ENCODE results near the gene NCAM1.

The NCAM1 gene

GRCh38 chr11:113260541-113260940, 299.3 kb downstream of the NCAM1 start:
- no peak for DNase-seq

- no peak for DNase-seq
Measured at GRCh38 chr11:113261709-113262475, 300.7 kb downstream of the NCAM1 start.

- DNase-seq, result no peak
Measured at GRCh38 chr11:113262594-113262993, 301.4 kb downstream of the NCAM1 start.

- no peak for DNase-seq
Measured at GRCh38 chr11:113263458-113264259, 302.4 kb downstream of the NCAM1 start.

- DNase-seq, result no peak
Measured at GRCh38 chr11:113265362-113265761, 304.1 kb downstream of the NCAM1 start.

GRCh38 chr11:113267493-113267892, 306.3 kb downstream of the NCAM1 start:
- no peak for DNase-seq

- DNase-seq, result no peak
Measured at GRCh38 chr11:113269096-113269495, 307.9 kb downstream of the NCAM1 start.

- no peak for DNase-seq
Measured at GRCh38 chr11:113269636-113270035, 308.4 kb downstream of the NCAM1 start.

- DNase-seq, result no peak
Measured at GRCh38 chr11:113270080-113270479, 308.9 kb downstream of the NCAM1 start.

- DNase-seq, result no peak
Measured at GRCh38 chr11:113271551-113272245, 310.5 kb downstream of the NCAM1 start.

- DNase-seq, result no peak
Measured at GRCh38 chr11:113272281-113272680, 311.1 kb downstream of the NCAM1 start.

- DNase-seq, result no peak
Measured at GRCh38 chr11:113272927-113273615, 311.9 kb downstream of the NCAM1 start.

- DNase-seq, result no peak
Measured at GRCh38 chr11:113273720-113274119, 312.5 kb downstream of the NCAM1 start.

- no peak for DNase-seq
Measured at GRCh38 chr11:113274713-113275582, 313.7 kb downstream of the NCAM1 start.

GRCh38 chr11:113275602-113276001, 314.4 kb downstream of the NCAM1 start:
- DNase-seq, result no peak

GRCh38 chr11:113276466-113276865, 315.2 kb downstream of the NCAM1 start:
- DNase-seq, result no peak

GRCh38 chr11:113277907-113278306, 316.7 kb downstream of the NCAM1 start:
- DNase-seq, result no peak

- DNase-seq, result no peak
Measured at GRCh38 chr11:113278481-113278880, 317.3 kb downstream of the NCAM1 start.

GRCh38 chr11:113278925-113279324, 317.7 kb downstream of the NCAM1 start:
- DNase-seq, result no peak

GRCh38 chr11:113279591-113279990, 318.4 kb downstream of the NCAM1 start:
- no peak for DNase-seq

- no peak for DNase-seq
Measured at GRCh38 chr11:113281052-113281725, 320.0 kb downstream of the NCAM1 start.
